Endothelial cell of umbilical vein (primary cell): ENCODE data around the gene NMRAL1. TPM values are rescaled to one million over a fixed set of nuclear protein-coding genes. Genes with fewer than 3 reads are reported as not detected.

ENCODE experiments used
- BruUV-seq: library from RNA; stranded (reverse); fragments of 400-500 nt; replicated peaks from 2 replicates; lab custom pipeline; 2021; lab: Mats Ljungman, UMichigan
- CTCF ChIA-PET: fragments of 300-600, 350-600 bp; sonication (Branson Sonifier 250); formaldehyde crosslinking; loops from one replicate; lab custom pipeline; 2021; ENCODE audit warnings: antibody characterized with exemption, inconsistent platforms; lab: Charles Lee
- POLR2A ChIA-PET: fragments of 300-600, 350-600 bp; sonication (Branson Sonifier 250); formaldehyde crosslinking; loops from one replicate; lab custom pipeline; 2021; ENCODE audit warnings: antibody characterized with exemption, inconsistent platforms; lab: Charles Lee
- DNase-seq: peaks from one replicate; pipeline ENCODE4 v3.0.0-alpha.2; 2011; ENCODE audit warnings: low read depth, low spot score
- FAIRE-seq: peaks from 2 replicates; lab custom pipeline; 2011; peaks lifted over from hg19 to GRCh38; lab: Jason Lieb, UNC
- H2AFZ ChIP-seq: 2 replicates; pipeline ENCODE4 v1.6.0; 2012; ENCODE audit warnings: low read depth, low read length, control low read depth, inconsistent platforms
- H3K27ac ChIP-seq: 2 replicates; pipeline ENCODE4 v1.5.1; 2011; ENCODE audit warnings: low read depth, mild to moderate bottlenecking, control low read depth, low read length, moderate library complexity; ENCODE audit not compliant: insufficient read depth
- H3K27me3 ChIP-seq, 2 experiments: 2 replicates each; pipeline versions ENCODE4 v1.6.0 to v1.6.1; 2011; ENCODE audit warnings: low read length in 2 of 2, mixed read lengths in 1 of 2; ENCODE audit not compliant: control insufficient read depth in 2 of 2, insufficient read depth in 2 of 2
- H3K36me3 ChIP-seq, 2 experiments: 2 replicates in 1 of 2; 3 replicates in 1 of 2; pipeline ENCODE4 v1.5.1; 2011; ENCODE audit warnings: low read length in 2 of 2, mild to moderate bottlenecking in 1 of 2, moderate library complexity in 1 of 2; ENCODE audit not compliant: control insufficient read depth in 2 of 2, insufficient read depth in 2 of 2; ENCODE audit errors: extremely low read depth in 1 of 2
- H3K4me1 ChIP-seq: 3 replicates; pipeline ENCODE4 v1.5.1; 2011; ENCODE audit warnings: mild to moderate bottlenecking, low read length; ENCODE audit not compliant: control insufficient read depth, insufficient read depth; ENCODE audit errors: extremely low read depth
- H3K4me2 ChIP-seq: 2 replicates; pipeline ENCODE4 v1.6.1; 2011; ENCODE audit warnings: low read length, control low read depth, mixed read lengths; ENCODE audit not compliant: insufficient read depth
- H3K4me3 ChIP-seq, 3 experiments: fragments of 200-600 bp in 1 of 3; sonication (generic), shearing (Covaris generic) in 1 of 3; replicated peaks in 1 of 3; 2 replicates each; pipeline ENCODE4 v1.5.1; 2011 to 2016; ENCODE audit warnings: control low read depth in 3 of 3, low read length in 3 of 3, mild to moderate bottlenecking in 2 of 3, inconsistent platforms in 1 of 3, low read depth in 1 of 3, moderate library complexity in 1 of 3; ENCODE audit not compliant: insufficient read depth in 1 of 3
- H3K79me2 ChIP-seq: 2 replicates; pipeline ENCODE4 v1.6.0; 2012; ENCODE audit warnings: low read length, inconsistent platforms; ENCODE audit not compliant: control insufficient read depth, insufficient read depth
- H3K9ac ChIP-seq: replicated peaks from 2 replicates; pipeline ENCODE3; 2011; ENCODE audit warnings: low read length, control low read depth; ENCODE audit not compliant: insufficient read depth; ENCODE audit errors: extremely low read depth
- H3K9me1 ChIP-seq: replicated peaks from 3 replicates; pipeline ENCODE4 v1.6.0; 2011; ENCODE audit warnings: mild to moderate bottlenecking, low read length; ENCODE audit not compliant: control insufficient read depth, insufficient read depth; ENCODE audit errors: extremely low read depth
- H3K9me3 ChIP-seq: replicated peaks from 2 replicates; pipeline ENCODE4 v1.5.1; 2012; ENCODE audit warnings: low read length, inconsistent platforms; ENCODE audit not compliant: control insufficient read depth, insufficient read depth
- H4K20me1 ChIP-seq: replicated peaks from 2 replicates; pipeline ENCODE3; 2011; ENCODE audit warnings: mild to moderate bottlenecking, low read length; ENCODE audit not compliant: control insufficient read depth, insufficient read depth; ENCODE audit errors: extremely low read depth
- FOS ChIP-seq: IDR thresholded peaks from 2 replicates; pipeline ENCODE4 v1.6.1; 2011; ENCODE audit warnings: mild to moderate bottlenecking, low read length, moderate library complexity, borderline replicate concordance; ENCODE audit not compliant: insufficient read depth
- GATA2 ChIP-seq: IDR thresholded peaks from 2 replicates; pipeline ENCODE4 v1.7.0; 2011; ENCODE audit warnings: low read depth, mild to moderate bottlenecking, moderate library complexity, mixed read lengths, low read length; ENCODE audit not compliant: insufficient read length, insufficient read depth
- JUN ChIP-seq: IDR thresholded peaks from 2 replicates; pipeline ENCODE4 v1.6.1; 2011; ENCODE audit warnings: borderline replicate concordance, low read depth; ENCODE audit not compliant: insufficient read length, insufficient read depth
- MYC ChIP-seq: IDR thresholded peaks from one replicate; pipeline ENCODE4 v1.6.1; 2011; ENCODE audit warnings: mild to moderate bottlenecking, low read depth, low read length
- POLR2A ChIP-seq: IDR thresholded peaks from 2 replicates; pipeline ENCODE4 v1.6.1; 2012; ENCODE audit warnings: low read depth, mild to moderate bottlenecking, control low read depth, low read length
- POLR2AphosphoS5 ChIP-seq: IDR thresholded peaks from 2 replicates; pipeline ENCODE4 v1.6.1; 2012; ENCODE audit warnings: low read depth, mild to moderate bottlenecking, control low read depth, low read length, moderate library complexity; ENCODE audit not compliant: insufficient read depth
- dilution Hi-C: fragments of 300-500 bp; cut with MboI; formaldehyde crosslinking; loops from one replicate; pipeline ENCODE4 v1.15.0; 2019; ENCODE audit warnings: low sequenced_read_pairs; ENCODE audit not compliant: extremely low pct_ligation_motif_present
- intact Hi-C: fragments of 100-400 bp; cut with micrococcal nuclease; formaldehyde crosslinking; loops from one replicate; pipeline ENCODE4 v1.10.0; 2022
- polyA plus RNA-seq, 4 experiments: library from polyadenylated mRNA; depleted of rRNA in 3 of 4; stranded (reverse) in 3 of 4; unstranded in 1 of 4; fragments of >200 nt; gene quantifications; 2 replicates each; pipeline versions ENCODE4 v1.2.1 to v1.2.3, GENCODE V29; 2011 to 2012; ENCODE audit warnings: missing spikeins in 1 of 4
- total RNA-seq: library from RNA; stranded (reverse); gene quantifications from 2 replicates; pipeline ENCODE4 v1.2.3, GENCODE V29; 2021
- TF ChIP-seq, protein P1 (sequence below): IDR thresholded peaks from 2 replicates; pipeline ENCODE4 v1.6.1; 2011; ENCODE audit not compliant: insufficient read depth, insufficient read length

Gene NMRAL1
- total and polyA plus RNA-seq, 2 donors (not counting 3 experiments of a cell fraction or from before 2014, with no cell fraction given): 48.0 to 84.4 TPM

DNA sequence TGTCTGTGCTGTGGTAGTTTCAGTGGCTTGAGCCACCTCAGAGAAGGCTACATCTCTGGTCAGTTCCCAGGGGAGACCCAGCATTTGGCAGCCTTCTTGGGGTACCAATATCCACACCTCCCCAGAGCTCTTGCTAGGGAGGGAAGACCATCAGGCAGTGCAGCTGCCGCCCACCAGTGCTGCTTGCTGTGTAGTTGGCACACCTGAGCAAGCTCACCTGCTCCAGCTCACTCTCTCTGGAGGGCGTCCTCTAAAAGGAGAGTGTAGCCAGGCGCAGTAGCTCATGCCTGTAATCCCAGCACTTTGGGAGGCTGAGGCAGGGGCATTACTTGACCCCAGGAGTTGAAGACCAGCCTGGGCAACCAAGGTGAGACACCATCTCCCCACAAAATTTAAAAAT, 34.4 kb upstream of the NMRAL1 start:
- ChIA-PET CTCF (interaction anchor here (1.0 to 6.5 kb wide), 6 partner anchors 9 to 115 kb away, joined by 5 to 109 read pairs (median 8); partner anchors contain the start of genes HMOX2 and MGRN1), POLR2A (no interaction called here)
- TF ChIP-seq POLR2A (no peak), FOS (no peak), JUN (no peak)
- TF ChIP-seq, protein P1, sequence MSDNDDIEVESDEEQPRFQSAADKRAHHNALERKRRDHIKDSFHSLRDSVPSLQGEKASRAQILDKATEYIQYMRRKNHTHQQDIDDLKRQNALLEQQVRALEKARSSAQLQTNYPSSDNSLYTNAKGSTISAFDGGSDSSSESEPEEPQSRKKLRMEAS: no peak
- peaks cover 2% of the 10 kb centered on the region for H3K79me2 ChIP-seq
- no peak overlapping the region for H3K4me2 ChIP-seq
- no peaks in the 10 kb centered on the region for H3K9me3 ChIP-seq
- DNase-seq (no peak), FAIRE-seq (no peak)
- H3K36me3 ChIP-seq: peaks cover 16 to 54% of the 10 kb centered on the region in 2 experiments
- dilution Hi-C loops: no loop called here
- H3K27ac ChIP-seq: no peak overlapping the region
- no peak overlapping the region for H3K4me3 ChIP-seq
- no peaks in the 10 kb centered on the region for H4K20me1 ChIP-seq
- no peaks in the 10 kb centered on the region for H3K4me1 ChIP-seq
- H3K27me3 ChIP-seq: no peaks in the 10 kb centered on the region
- intact Hi-C loops: no loop called here
- BruUV-seq: no TSS peak
- no peak overlapping the region for H2AFZ ChIP-seq
- H3K9me1 ChIP-seq: no peaks in the 10 kb centered on the region
- H3K9ac ChIP-seq: no peak overlapping the region

- Histone ChIP-seq H3K27me3 (no peaks in the 10 kb centered on the region), H3K9me1 (no peaks in the 10 kb centered on the region), H3K36me3 (peaks cover 16 to 47% of the 10 kb centered on the region in 2 experiments), H3K4me1 (no peaks in the 10 kb centered on the region), H3K4me3 (no peak overlapping the region), H3K4me2 (no peak overlapping the region), H2AFZ (no peak overlapping the region), H3K27ac (no peak overlapping the region), H3K79me2 (peaks cover 7% of the 10 kb centered on the region), H4K20me1 (no peaks in the 10 kb centered on the region), H3K9me3 (no peaks in the 10 kb centered on the region), H3K9ac (no peak overlapping the region)
- no peak for FAIRE-seq
- intact Hi-C loops: no loop called here
- no peak for TF ChIP-seq POLR2A
- TF ChIP-seq MYC: no peak
- no peak for TF ChIP-seq GATA2
- no peak for TF ChIP-seq POLR2AphosphoS5
- BruUV-seq: TSS peak; percentile 33
- no peak for DNase-seq
- ChIA-PET POLR2A (no interaction called here), CTCF (interaction anchor here (0.7 to 6.5 kb wide), 19 partner anchors 10 to 450 kb away, joined by 3 to 109 read pairs (median 6); partner anchors contain the start of genes HMOX2, MGRN1 and SEC14L5)
- dilution Hi-C loops: no loop called here
These were observed 33.3 kb upstream of the NMRAL1 start for GRCh38 chr16:4507588-4508345.
